ENCODE measurements around the gene LAMB3. TPM values are rescaled to one million over a fixed set of nuclear protein-coding genes. Genes with fewer than 3 reads are reported as not detected.

The LAMB3 gene
- total RNA-seq, 4 donors from 2014 or later = 2.5 to 69.9 (median 6.3) TPM

- no peak for TF ChIP-seq CTCF (IDR thresholded peaks at IDR 0.05)
- ATAC-seq (ENCODE audit: low FRiP score) = no peak
- DNase-seq (ENCODE audit: low spot score) = no peak
These were observed 30.9 kb downstream of the LAMB3 start for GRCh38 chr1:209621286-209621685.

DNA sequence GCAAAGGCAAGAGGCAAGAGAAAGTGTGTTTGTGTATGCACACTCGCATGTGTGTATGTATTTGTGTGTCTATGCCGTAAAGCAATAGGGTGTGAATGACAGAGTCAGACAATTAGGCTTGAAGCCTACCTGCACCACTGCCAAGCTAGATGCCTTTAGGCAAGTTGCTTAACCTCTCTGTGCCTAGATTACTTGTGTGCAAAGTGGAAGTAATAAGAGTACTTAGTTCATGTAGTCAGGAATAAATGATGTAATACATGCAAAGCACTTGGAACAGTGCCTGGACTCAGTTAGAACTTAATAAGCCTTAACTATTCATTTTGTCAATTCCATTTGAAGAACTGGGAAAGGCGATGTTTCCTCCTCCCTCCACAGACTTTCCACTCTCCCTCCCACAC lies 31.7 kb downstream of the LAMB3 start:
- DNase-seq (ENCODE audit: low spot score) (no peak), ATAC-seq (ENCODE audit: low FRiP score) (no peak)
- TF ChIP-seq CTCF (IDR thresholded peaks at IDR 0.05) = no peak

GRCh38 chr1:209619696-209620486 lies 32.3 kb downstream of the LAMB3 start:
- no peak for ATAC-seq (ENCODE audit: low FRiP score)
- TF ChIP-seq CTCF (IDR thresholded peaks at IDR 0.05) = no peak

GRCh38 chr1:209618756-209619420 lies 33.3 kb downstream of the LAMB3 start:
- no peak for ATAC-seq (ENCODE audit: low FRiP score)
- no peak for TF ChIP-seq CTCF (IDR thresholded peaks at IDR 0.05)
- DNase-seq (ENCODE audit: low spot score) = no peak

More at GRCh38 chr1:209619696-209620486, 32.3 kb downstream of the LAMB3 start:
- no peak for DNase-seq (ENCODE audit: low spot score)

GRCh38 chr1:209618291-209618690 lies 33.9 kb downstream of the LAMB3 start:
- no peak for DNase-seq (ENCODE audit: low spot score)
- no peak for ATAC-seq (ENCODE audit: low FRiP score)
- no peak for TF ChIP-seq CTCF (IDR thresholded peaks at IDR 0.05)

DNA sequence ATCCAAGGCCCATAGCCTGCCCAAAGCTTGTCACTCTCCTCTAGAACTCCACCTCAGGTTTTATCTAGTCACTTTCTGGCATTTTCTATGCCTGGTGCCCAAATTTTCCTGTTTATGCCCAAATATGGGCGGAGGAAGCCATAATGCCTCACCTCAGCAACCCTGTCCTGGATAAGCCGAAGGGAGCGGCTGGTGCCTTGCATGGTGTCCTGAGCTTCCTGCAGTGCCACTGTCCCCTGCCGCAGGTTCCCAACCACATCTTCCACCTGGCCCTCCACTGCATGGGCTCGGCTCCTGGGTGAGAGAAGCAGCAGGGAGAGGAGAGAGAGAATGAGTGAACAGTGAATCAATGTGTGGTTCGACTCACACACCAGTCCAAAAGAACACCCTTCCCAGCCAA lies 34.5 kb downstream of the LAMB3 start:
- no peak for DNase-seq (ENCODE audit: low spot score)
- ATAC-seq (ENCODE audit: low FRiP score) = no peak
- no peak for TF ChIP-seq CTCF (IDR thresholded peaks at IDR 0.05)

Measured in omental fat pad (tissue), 4 donors.